ENCODE results near the gene SORCS2. TPM values are rescaled to one million over a fixed set of nuclear protein-coding genes. Genes with fewer than 3 reads are reported as not detected.

SORCS2 gene
- total and polyA plus RNA-seq, 2 of the 8 experiments (the other 6 are each of a cell fraction or from before 2014, with no cell fraction given) = 0.36 to 1.8 TPM

- CTCF ChIA-PET (ENCODE audit: partially characterized antibody) = interaction anchor here (0.8 to 3.9 kb wide), 8 partner anchors 9 to 326 kb away, joined by 3 to 12 read pairs (median 4); no protein-coding TSS in a partner anchor
Measured at GRCh38 chr4:7661846-7662506, 469.6 kb downstream of the SORCS2 start.

More at GRCh38 chr4:7661846-7662506, 469.6 kb downstream of the SORCS2 start:
- no peaks in the 10 kb centered on the region for H4K20me1 ChIP-seq (replicated peaks in 1 of 2; ENCODE audit: control insufficient read depth in 1 of 2, insufficient read depth in 2 of 2, low read length in 2 of 2)
- H3K4me1 ChIP-seq (replicated peaks in 1 of 4; ENCODE audit: control insufficient read depth in 3 of 4, insufficient read depth in 4 of 4, low read length in 3 of 4) = peaks cover 0 to 6% (median 3%) of the 10 kb centered on the region in 4 experiments; a peak in 4 of 7 replicates
- no peak overlapping the region for H3K4me2 ChIP-seq (ENCODE audit: insufficient read depth in 1 of 2, low read depth in 2 of 2, low read length in 2 of 2)
- H2AK5ac ChIP-seq (ENCODE audit: low read depth, low read length) = no peak overlapping the region
- H3K18ac ChIP-seq (ENCODE audit: extremely low read depth, low read length) = no peak overlapping the region
- no peak overlapping the region for H3K14ac ChIP-seq (ENCODE audit: insufficient read length)
- H3K36me3 ChIP-seq (ENCODE audit: control insufficient read depth in 2 of 4, insufficient read depth in 4 of 4, low read length in 3 of 4) = no peaks in the 10 kb centered on the region
- no peak overlapping the region for H2AFZ ChIP-seq (ENCODE audit: low read length)
- no peak overlapping the region for H3K4me3 ChIP-seq (ENCODE audit: extremely low read depth in 1 of 4, insufficient read depth in 2 of 4, low read depth in 3 of 4, low read length in 4 of 4)
- H2BK20ac ChIP-seq (ENCODE audit: low read length) = no peak overlapping the region
- no peak overlapping the region for H4K5ac ChIP-seq (ENCODE audit: insufficient read length, low read depth, low read length)
- no peak overlapping the region for H3K56ac ChIP-seq (replicated peaks; ENCODE audit: insufficient read length, low read depth, low read length)
- no peak overlapping the region for H4K91ac ChIP-seq (replicated peaks; ENCODE audit: insufficient read length, low read length)
- no peak overlapping the region for H2BK12ac ChIP-seq (ENCODE audit: low read depth, low read length)
- WGBS, 2 experiments (ENCODE audit: extremely low coverage in 1 of 2, insufficient coverage in 1 of 2, insufficient read length in 1 of 2, insufficient replicate concordance in 2 of 2, low coverage in 1 of 2, low lambda C conversion rate in 2 of 2, missing lambda C conversion rate in 1 of 2) = 89% methylated on average over 10 of the region's 13 CpGs; no CpG with 5 or more reads in 1 of the 2 experiments
- H3K9me3 ChIP-seq (ENCODE audit: insufficient read depth in 2 of 2, low read depth in 1 of 2, low read length in 1 of 2) = no peaks in the 10 kb centered on the region
- FAIRE-seq = no peak
- H2BK5ac ChIP-seq (ENCODE audit: low read depth, low read length) = no peak overlapping the region
- no peak overlapping the region for H3K4ac ChIP-seq (replicated peaks; ENCODE audit: insufficient read length, low read depth, low read length)
- no peaks in the 10 kb centered on the region for H3K79me1 ChIP-seq (ENCODE audit: low read depth, low read length)
- H3K9ac ChIP-seq (replicated peaks in 1 of 4; ENCODE audit: extremely low read depth in 1 of 4, low read depth in 3 of 4, low read length in 3 of 4) = no peak overlapping the region
- peaks cover 14% of the 10 kb centered on the region; the same call in 1 of the 2 replicates for H3K23me2 ChIP-seq (ENCODE audit: low read depth, low read length)
- H2BK15ac ChIP-seq (ENCODE audit: low read length) = no peak overlapping the region
- no peak overlapping the region for H4K8ac ChIP-seq (ENCODE audit: extremely low read depth, insufficient read depth, low read length)
- H2BK120ac ChIP-seq (replicated peaks; ENCODE audit: low read depth, low read length) = no peak overlapping the region
- no peak overlapping the region for H3K27ac ChIP-seq (ENCODE audit: low read depth, low read length)
- no peaks in the 10 kb centered on the region for H3K79me2 ChIP-seq (ENCODE audit: control insufficient read depth in 1 of 2, insufficient read depth in 2 of 2, low read length in 2 of 2)
- POLR2A ChIA-PET (ENCODE audit: partially characterized antibody) = no interaction called here
- H3K27me3 ChIP-seq (replicated peaks in 1 of 4; ENCODE audit: control insufficient read depth in 3 of 4, extremely low read depth in 1 of 4, insufficient read depth in 3 of 4, low read length in 3 of 4) = no peaks in the 10 kb centered on the region
- DNase-seq (ENCODE audit: low read depth in 1 of 2, low spot score in 2 of 2) = no peak
- no peak overlapping the region for H3K23ac ChIP-seq (ENCODE audit: insufficient read length)
- TF ChIP-seq TAF1 (IDR thresholded peaks at IDR 0.05; ENCODE audit: low read depth, low read length) = no peak
- TF ChIP-seq MAFK (IDR thresholded peaks at IDR 0.05; ENCODE audit: low read depth, low read length) = no peak
- TF ChIP-seq GTF2F1 (IDR thresholded peaks at IDR 0.05; ENCODE audit: borderline replicate concordance, low read depth, low read length) = no peak
- no peak for TF ChIP-seq POLR2A (IDR thresholded peaks at IDR 0.05; ENCODE audit: control extremely low read depth in 1 of 2, low read depth in 2 of 2, low read length in 2 of 2)
- no peak for TF ChIP-seq BACH1 (IDR thresholded peaks at IDR 0.05; ENCODE audit: low read length)
- no peak for TF ChIP-seq CTBP2 (IDR thresholded peaks at IDR 0.05; ENCODE audit: borderline replicate concordance, insufficient read depth, insufficient read length, low read length)
- TF ChIP-seq EZH2 (IDR thresholded peaks at IDR 0.05; ENCODE audit: low read depth, low read length, severe bottlenecking) = no peak
- TF ChIP-seq CBX8 (IDR thresholded peaks at IDR 0.05; ENCODE audit: borderline replicate concordance, low read depth, low read length) = no peak
- no peak for TF ChIP-seq POLR2AphosphoS5 (IDR thresholded peaks at IDR 0.05; ENCODE audit: low read depth, low read length)
- no peak for TF ChIP-seq GABPA (IDR thresholded peaks at IDR 0.05; ENCODE audit: borderline replicate concordance, insufficient read depth, low read length)
